ENCODE data around the gene MSI2.

GRCh38 chr17:57273490-57273889, 17.2 kb downstream of the MSI2 start:
- TF ChIP-seq MEF2D (tag; conservative IDR thresholded peaks at IDR 0.05; ENCODE audit: low read depth): no peak
- no peak for TF ChIP-seq BCL6 (CRISPR knock-in tag; IDR thresholded peaks at IDR 0.05)
- no peak for TF ChIP-seq HES1 (IDR thresholded peaks at IDR 0.05; ENCODE audit: low read depth)
- TF ChIP-seq HNRNPH1 (optimal IDR thresholded peaks at IDR 0.05; ENCODE audit: low read depth, low read length): no peak
- no peak for TF ChIP-seq NFATC3 (IDR thresholded peaks at IDR 0.05)
- TF ChIP-seq NBN (IDR thresholded peaks at IDR 0.05; ENCODE audit: low read depth): no peak
- no peak for TF ChIP-seq SP1 (CRISPR knock-in tag; IDR thresholded peaks at IDR 0.05)
- TF ChIP-seq CBX8 (IDR thresholded peaks at IDR 0.05; ENCODE audit: borderline replicate concordance, extremely low read depth, low read depth, low read length, poor library complexity, severe bottlenecking): no peak
- no peak for TF ChIP-seq TEAD4 (IDR thresholded peaks at IDR 0.05; ENCODE audit: low read length)
- no peak for TF ChIP-seq TEAD4 (CRISPR knock-in tag; IDR thresholded peaks at IDR 0.05; ENCODE audit: borderline replicate concordance)
- TF ChIP-seq ATF3 (IDR thresholded peaks at IDR 0.05): no peak
- no peak for TF ChIP-seq ATF3 (CRISPR knock-in tag; conservative IDR thresholded peaks at IDR 0.05)
- TF ChIP-seq CTCF (IDR thresholded peaks at IDR 0.05 in 2 of 3, conservative IDR thresholded peaks at IDR 0.05 in 1 of 3; ENCODE audit: insufficient read depth in 2 of 3, low read depth in 1 of 3, low read length in 3 of 3): no peak
- TF ChIP-seq CHD1 (IDR thresholded peaks at IDR 0.05; ENCODE audit: low read length): no peak

Data from K562 (cell line).